Psoas muscle (tissue), 8 donors: ENCODE measurements around the gene U2SURP. TPM values are rescaled to one million over a fixed set of nuclear protein-coding genes. Genes with fewer than 3 reads are reported as not detected.

Experiments
- ATAC-seq, 4 donors: fragments of 200-7000 bp; cut with Tn5 transposase; one replicate each; pipeline ENCODE4 v1.9.1; 2020; ENCODE audit warnings: moderate library complexity in 3 of 4, mild to moderate bottlenecking in 2 of 4
- DNase-seq, 2 donors: peaks; one replicate each; pipeline ENCODE4 v3.0.0-alpha.2; 2020
- H3K27ac ChIP-seq: fragments of 200-600 bp; one replicate; pipeline ENCODE4 v1.8.0; 2022
- H3K27me3 ChIP-seq, 3 donors: fragments of 200-600 bp in 1 of 3; one replicate each; pipeline versions ENCODE4 v1.6.1 to v1.8.0; 2013 to 2022; ENCODE audit warnings: low read length in 2 of 3, mild to moderate bottlenecking in 2 of 3, moderate library complexity in 1 of 3; ENCODE audit not compliant: insufficient read depth in 3 of 3
- H3K36me3 ChIP-seq, 2 donors: fragments of 200-600 bp in 1 of 2; one replicate each; pipeline versions ENCODE4 v1.6.1 to v1.8.0; 2013 to 2022; ENCODE audit warnings: low read depth in 1 of 2, mild to moderate bottlenecking in 1 of 2, moderate library complexity in 1 of 2; ENCODE audit not compliant: insufficient read depth in 1 of 2
- H3K4me1 ChIP-seq: fragments of 200-600 bp; one replicate; pipeline ENCODE4 v1.8.0; 2022
- H3K4me3 ChIP-seq: fragments of 200-600 bp; one replicate; pipeline ENCODE4 v1.8.0; 2022; ENCODE audit warnings: mild to moderate bottlenecking
- H3K9me3 ChIP-seq: fragments of 200-600 bp; one replicate; pipeline ENCODE4 v1.8.0; 2022
- WGBS, 3 donors: extraction: QIAGEN DNeasy Blood & Tissue Kit; methylation state at CpG; one replicate each; pipeline versions ENCODE4 v1.1.6 to v1.1.7; 2013; 5-methylcytosine and 5-hydroxymethylcytosine counted together
- intact Hi-C, 2 donors: fragments of 100-400 bp; cut with DNase I; formaldehyde crosslinking; loops; one replicate each; pipeline versions ENCODE4 v1.11.0 to v1.14.2; 2022
- polyA plus RNA-seq, 3 donors: library from polyadenylated mRNA; stranded (reverse); fragments of 200-250 nt; gene quantifications; one replicate each; pipeline ENCODE4 v1.2.3, GENCODE V29; 2013
- total RNA-seq, 4 donors: library from RNA; stranded (reverse); fragmentation: NEBNext Ultra II Directional in 2 of 4; extraction: Animal tissue kit (Norgen Biotek cat#: 25700) in 2 of 4; gene quantifications; one replicate each; pipeline versions ENCODE4 v1.2.1 to v1.2.4, GENCODE V29; 2021 to 2023
- TF ChIP-seq, protein P1 (sequence below): fragments of 200-600 bp; IDR thresholded peaks from one replicate; pipeline ENCODE4 v1.8.0; 2022; ENCODE audit warnings: antibody characterized with exemption
- donor health status: healthy with polysubstance abuse.
- donor health status: DM: no; HTN: no; CAD: no; lungs with moderate emphysema.
- donor health status: Bipolar disorder and iron deficiency.
- donor health status: healthy.
- donor health status: DM: yes; HTN: yes; CAD: no.
- donor health status: DM: no; HTN: no; CAD: no.
- donor health status: DM: no; HTN: no; CAD: no.
- donor health status: DM: yes; HTN: yes; CAD: no.

The U2SURP gene
- total and polyA plus RNA-seq, 7 donors = 20.5 to 69.3 (median 39.8) TPM

DNA sequence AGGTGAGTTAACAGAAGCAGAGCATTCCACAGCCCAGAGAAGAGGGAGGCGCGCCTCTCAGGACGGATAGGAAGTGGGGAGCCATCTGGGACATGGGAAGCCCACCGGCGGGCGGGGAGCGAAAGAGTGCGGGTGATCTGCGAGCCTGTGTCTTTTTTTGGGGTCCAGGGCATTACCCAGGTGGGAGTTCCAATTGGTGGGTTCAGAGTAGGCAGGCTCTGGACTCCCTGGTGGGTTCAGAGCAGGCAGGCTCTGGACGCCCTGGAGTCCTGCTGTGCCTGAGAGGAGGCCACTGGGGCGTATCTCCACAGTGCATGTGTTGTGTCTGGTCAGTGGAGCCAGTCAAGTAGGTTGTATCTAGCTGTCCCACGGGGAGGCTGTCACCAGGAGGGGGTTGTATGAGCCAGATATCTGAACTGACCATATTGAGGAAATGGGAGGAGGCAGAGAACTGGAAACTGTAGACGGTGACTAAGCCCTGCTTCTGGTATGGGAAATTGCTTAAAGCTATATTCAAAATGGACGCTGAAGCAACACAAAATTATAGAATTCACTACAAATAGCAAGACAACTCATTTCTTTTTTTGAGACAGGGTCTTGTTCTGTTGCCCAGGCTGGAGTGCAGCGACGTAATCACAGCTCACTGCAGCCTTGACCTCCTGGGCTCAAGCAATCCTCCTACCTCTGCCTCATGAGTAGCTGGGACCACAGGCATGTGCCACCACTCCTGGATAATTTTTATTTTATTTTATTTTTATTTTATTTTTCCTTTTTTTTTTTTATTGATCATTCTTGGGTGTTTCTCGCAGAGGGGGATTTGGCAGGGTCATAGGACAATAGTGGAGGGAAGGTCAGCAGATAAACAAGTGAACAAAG is 83.7 kb downstream of the U2SURP start:
- Histone ChIP-seq H3K27ac (no peak overlapping the region), H3K4me3 (no peak overlapping the region), H3K27me3 (no peaks in the 10 kb centered on the region), H3K9me3 (no peaks in the 10 kb centered on the region), H3K36me3 (no peaks in the 10 kb centered on the region), H3K4me1 (no peaks in the 10 kb centered on the region)
- WGBS, 3 donors = 90 to 91% (median 90%) methylated on average over 16 to 17 of the region's 17 CpGs
- no peak for DNase-seq
- intact Hi-C loops = no loop called here
- no peak for ATAC-seq
- TF ChIP-seq, protein P1, sequence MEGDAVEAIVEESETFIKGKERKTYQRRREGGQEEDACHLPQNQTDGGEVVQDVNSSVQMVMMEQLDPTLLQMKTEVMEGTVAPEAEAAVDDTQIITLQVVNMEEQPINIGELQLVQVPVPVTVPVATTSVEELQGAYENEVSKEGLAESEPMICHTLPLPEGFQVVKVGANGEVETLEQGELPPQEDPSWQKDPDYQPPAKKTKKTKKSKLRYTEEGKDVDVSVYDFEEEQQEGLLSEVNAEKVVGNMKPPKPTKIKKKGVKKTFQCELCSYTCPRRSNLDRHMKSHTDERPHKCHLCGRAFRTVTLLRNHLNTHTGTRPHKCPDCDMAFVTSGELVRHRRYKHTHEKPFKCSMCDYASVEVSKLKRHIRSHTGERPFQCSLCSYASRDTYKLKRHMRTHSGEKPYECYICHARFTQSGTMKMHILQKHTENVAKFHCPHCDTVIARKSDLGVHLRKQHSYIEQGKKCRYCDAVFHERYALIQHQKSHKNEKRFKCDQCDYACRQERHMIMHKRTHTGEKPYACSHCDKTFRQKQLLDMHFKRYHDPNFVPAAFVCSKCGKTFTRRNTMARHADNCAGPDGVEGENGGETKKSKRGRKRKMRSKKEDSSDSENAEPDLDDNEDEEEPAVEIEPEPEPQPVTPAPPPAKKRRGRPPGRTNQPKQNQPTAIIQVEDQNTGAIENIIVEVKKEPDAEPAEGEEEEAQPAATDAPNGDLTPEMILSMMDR = no peak

DNA sequence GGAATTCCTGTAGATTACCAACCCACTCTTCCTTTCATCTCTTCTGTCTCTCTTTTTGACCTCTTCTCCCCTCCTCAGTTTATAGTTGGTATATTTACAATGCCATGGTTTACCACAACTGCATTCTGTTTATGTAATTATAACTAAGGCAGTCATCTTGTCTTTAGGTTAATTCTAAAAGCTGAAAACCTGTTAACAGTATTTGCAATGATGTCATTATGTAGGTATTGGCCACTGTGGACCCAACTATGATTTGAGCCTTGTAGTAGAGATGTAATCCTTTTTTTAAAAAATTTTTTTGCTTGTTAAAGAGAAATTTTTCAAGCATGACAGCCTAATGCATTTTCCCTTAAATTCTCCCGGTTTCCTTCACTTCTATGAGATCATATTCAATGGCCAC is 87.5 kb downstream of the U2SURP start:
- no peaks in the 10 kb centered on the region for H3K9me3 ChIP-seq
- H3K4me1 ChIP-seq = no peaks in the 10 kb centered on the region
- ATAC-seq = no peak
- no peak for DNase-seq
- intact Hi-C loops = no loop called here
- H3K4me3 ChIP-seq = no peak overlapping the region
- 63 to 79% (median 75%) methylated on average over 1 of the region's 1 CpG for WGBS, 3 donors
- TF ChIP-seq, protein P1 = no peak
- no peaks in the 10 kb centered on the region for H3K36me3 ChIP-seq
- H3K27me3 ChIP-seq = no peaks in the 10 kb centered on the region
- no peak overlapping the region for H3K27ac ChIP-seq

DNA sequence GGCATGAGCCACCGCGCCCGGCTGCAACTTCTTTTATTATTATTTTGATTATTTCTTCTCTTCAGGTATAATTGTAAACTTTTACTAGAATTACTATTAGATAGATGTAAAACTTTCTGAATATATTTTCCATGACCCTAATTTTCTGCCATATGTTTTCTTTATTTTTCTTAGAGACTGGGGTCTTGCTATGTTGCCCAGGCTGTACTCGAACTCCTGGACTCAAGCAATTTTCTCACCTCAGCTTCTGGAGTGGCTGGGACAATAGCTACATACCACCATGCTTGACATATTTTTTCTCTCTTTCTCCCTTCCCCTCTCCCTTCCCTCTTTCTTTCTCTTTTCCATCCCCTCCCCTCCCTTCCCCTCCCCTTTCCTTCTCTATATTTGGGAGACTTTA is 88.6 kb downstream of the U2SURP start:
- Histone ChIP-seq H3K27ac (no peak overlapping the region), H3K36me3 (no peaks in the 10 kb centered on the region), H3K4me3 (no peak overlapping the region), H3K9me3 (no peaks in the 10 kb centered on the region), H3K4me1 (no peaks in the 10 kb centered on the region), H3K27me3 (no peaks in the 10 kb centered on the region)
- 93 to 99% (median 99%) methylated on average over 4 of the region's 4 CpGs for WGBS, 3 donors
- ATAC-seq (no peak), DNase-seq (no peak)
- intact Hi-C loops = no loop called here
- TF ChIP-seq, protein P1 = no peak

DNA sequence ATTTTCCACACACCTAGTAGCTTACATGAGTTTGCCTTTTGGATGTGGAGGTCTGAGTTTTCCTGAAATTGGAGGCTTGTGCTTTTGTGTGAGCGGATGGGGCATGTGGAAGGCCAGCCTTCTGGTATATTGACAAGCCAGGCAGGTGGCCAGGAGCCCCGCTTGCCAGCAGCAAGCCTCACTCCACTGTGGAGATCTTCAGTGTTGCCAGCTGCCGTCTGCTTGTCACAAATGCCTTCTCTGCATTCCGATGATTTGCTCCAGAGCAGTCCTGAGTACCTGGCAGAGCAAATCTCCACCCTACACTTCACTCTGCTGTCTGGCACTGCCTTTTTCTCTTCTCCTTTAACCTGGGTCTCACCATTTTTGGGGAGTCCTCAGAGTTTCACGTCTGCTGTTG is 89.1 kb downstream of the U2SURP start:
- no peaks in the 10 kb centered on the region for H3K4me1 ChIP-seq
- H3K27ac ChIP-seq = no peak overlapping the region
- no peaks in the 10 kb centered on the region for H3K9me3 ChIP-seq
- peak in 1 of 2 donors; percentile 47 for DNase-seq
- H3K36me3 ChIP-seq = no peaks in the 10 kb centered on the region
- no peaks in the 10 kb centered on the region for H3K27me3 ChIP-seq
- intact Hi-C loops = no loop called here
- H3K4me3 ChIP-seq = no peak overlapping the region
- peak in 3 of 4 donors; percentile 36 to 63 (median 53) for ATAC-seq
- TF ChIP-seq, protein P1 = no peak
- WGBS, 3 donors = 27 to 35% (median 27%) methylated on average over 5 of the region's 5 CpGs
